Adrenal gland (tissue), 12 donors: ENCODE measurements around the gene SMURF1. TPM values are rescaled to one million over a fixed set of nuclear protein-coding genes. Genes with fewer than 3 reads are reported as not detected.

ENCODE experiments used
- DNase-seq, 7 donors: peaks; one replicate each; pipeline ENCODE4 v3.0.0-alpha.2; 2019 to 2020
- H3K27ac ChIP-seq, 5 donors: fragments of 200-600 bp; sonication (generic) in 4 of 5; 1 replicate in 3 of 5; 2 replicates in 2 of 5; pipeline versions ENCODE4 v1.5.1 to v1.8.0; 2016 to 2020; ENCODE audit warnings: mild to moderate bottlenecking in 1 of 5
- H3K27me3 ChIP-seq: fragments of 200-600 bp; 2 replicates; pipeline ENCODE4 v1.8.0; 2021
- H3K36me3 ChIP-seq, 2 donors: fragments of 200-600 bp; replicated peaks in 1 of 2; 1 replicate in 1 of 2; 2 replicates in 1 of 2; pipeline versions ENCODE4 v1.5.1 to v1.8.0; 2018 to 2022
- H3K4me1 ChIP-seq, 2 donors: fragments of 200-600 bp; replicated peaks in 1 of 2; 1 replicate in 1 of 2; 2 replicates in 1 of 2; pipeline versions ENCODE4 v1.5.1 to v1.8.0; 2018 to 2021
- H3K4me3 ChIP-seq, 4 donors: fragments of 200-600 bp; sonication (generic) in 3 of 4; one replicate each; pipeline ENCODE4 v1.5.1; 2016 to 2018
- H3K9me3 ChIP-seq, 3 donors: fragments of 200-600 bp; sonication (generic) in 1 of 3; replicated peaks in 1 of 3; 1 replicate in 2 of 3; 2 replicates in 1 of 3; pipeline versions ENCODE4 v1.5.1 to v1.8.0; 2016 to 2021
- POLR2A ChIP-seq, 2 donors: fragments of 450-650 bp; IDR thresholded peaks; one replicate each; pipeline ENCODE4 v1.6.1; 2017; ENCODE audit warnings: antibody characterized with exemption in 2 of 2, mild to moderate bottlenecking in 2 of 2, moderate library complexity in 1 of 2
- WGBS, 4 donors: extraction: QIAGEN DNeasy Blood & Tissue Kit in 2 of 4; methylation state at CpG; one replicate each; pipeline versions ENCODE4 v1.1.5 to v1.1.7; 2013 to 2017; 5-methylcytosine and 5-hydroxymethylcytosine counted together
- intact Hi-C, 2 donors: fragments of 100-400 bp; cut with DNase I; formaldehyde crosslinking; loops; one replicate each; pipeline versions ENCODE4 v1.14.1 to v1.15.0; 2022 to 2023
- polyA plus RNA-seq, 3 donors: library from polyadenylated mRNA; stranded (reverse); fragments of 200-250 nt in 2 of 3; fragments of 350-450 nt in 1 of 3; fragmentation: Illumina TruSeq in 1 of 3; extraction: RNeasy Lipid Tissue Mini Kit (QIAGEN cat#74804) in 1 of 3; gene quantifications; one replicate each; pipeline ENCODE4 v1.2.3, GENCODE V29; 2013 to 2014
- total RNA-seq, 9 donors: library from RNA; depleted of rRNA in 4 of 9; stranded (reverse); fragments of >200 nt in 4 of 9; fragments of 120-200 nt in 1 of 9; fragmentation: NEBNext Ultra II Directional in 1 of 9; extraction: Animal tissue kit (Norgen Biotek cat#: 25700) in 1 of 9; gene quantifications; one replicate each; pipeline versions ENCODE4 v1.1.0 to v1.2.4, GENCODE V29; 2013 to 2023
- TF ChIP-seq, protein P1 (sequence below), 6 experiments: fragments of 450-650 bp in 4 of 6; fragments of 200-600 bp in 2 of 6; sonication (generic) in 1 of 6; IDR thresholded peaks; 1 replicate in 5 of 6; 2 replicates in 1 of 6; pipeline versions ENCODE4 v1.5.1 to v1.8.0; 2016 to 2021; ENCODE audit warnings: antibody characterized with exemption in 6 of 6, mild to moderate bottlenecking in 2 of 6, moderate library complexity in 1 of 6
- donor health status: healthy with polysubstance abuse.
- donor health status: Bipolar disorder and iron deficiency.
- donor health status: DM: yes; HTN: yes; CAD: no.
- donor health status: DM: no; HTN: no; CAD: no.
- donor health status: DM: no; HTN: no; CAD: no.
- donor health status: DM: yes; HTN: yes; CAD: no.

The SMURF1 gene
- total and polyA plus RNA-seq, 12 donors, result 8.9 to 40.3 (median 22.3) TPM

DNA sequence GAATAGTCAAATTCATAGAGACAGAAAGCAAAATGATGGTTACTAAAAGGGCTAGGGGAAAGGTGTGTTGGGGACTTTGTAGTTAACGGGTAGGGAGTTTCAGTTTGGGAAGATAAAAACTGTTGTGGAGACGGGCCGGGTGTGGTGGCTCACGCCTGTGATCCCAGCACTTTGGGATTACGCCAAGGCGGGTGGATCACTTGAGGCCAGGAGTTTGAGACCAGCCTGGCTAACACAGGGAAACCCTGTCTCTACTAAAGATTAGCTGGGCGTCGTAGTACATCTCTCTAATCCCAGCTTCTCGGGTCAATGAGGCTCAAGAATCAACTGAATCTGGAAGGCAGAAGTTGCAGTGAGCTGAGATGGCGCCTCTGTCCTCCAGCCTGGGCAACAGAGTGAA lies 33.3 kb upstream of the SMURF1 start:
- H3K27ac ChIP-seq, result no peak overlapping the region
- H3K36me3 ChIP-seq, result no peaks in the 10 kb centered on the region
- intact Hi-C loops, result loop anchor here in 1 of 2 donors (10.0 kb wide), 1 partner anchor 118 kb away; no protein-coding TSS in a partner anchor
- H3K27me3 ChIP-seq, result no peaks in the 10 kb centered on the region
- no peaks in the 10 kb centered on the region for H3K9me3 ChIP-seq
- no peaks in the 10 kb centered on the region for H3K4me1 ChIP-seq
- DNase-seq, result no peak
- no peak overlapping the region for H3K4me3 ChIP-seq
- WGBS, 4 donors, result 89 to 93% (median 91%) methylated on average over 10 of the region's 10 CpGs
- TF ChIP-seq, protein P1, sequence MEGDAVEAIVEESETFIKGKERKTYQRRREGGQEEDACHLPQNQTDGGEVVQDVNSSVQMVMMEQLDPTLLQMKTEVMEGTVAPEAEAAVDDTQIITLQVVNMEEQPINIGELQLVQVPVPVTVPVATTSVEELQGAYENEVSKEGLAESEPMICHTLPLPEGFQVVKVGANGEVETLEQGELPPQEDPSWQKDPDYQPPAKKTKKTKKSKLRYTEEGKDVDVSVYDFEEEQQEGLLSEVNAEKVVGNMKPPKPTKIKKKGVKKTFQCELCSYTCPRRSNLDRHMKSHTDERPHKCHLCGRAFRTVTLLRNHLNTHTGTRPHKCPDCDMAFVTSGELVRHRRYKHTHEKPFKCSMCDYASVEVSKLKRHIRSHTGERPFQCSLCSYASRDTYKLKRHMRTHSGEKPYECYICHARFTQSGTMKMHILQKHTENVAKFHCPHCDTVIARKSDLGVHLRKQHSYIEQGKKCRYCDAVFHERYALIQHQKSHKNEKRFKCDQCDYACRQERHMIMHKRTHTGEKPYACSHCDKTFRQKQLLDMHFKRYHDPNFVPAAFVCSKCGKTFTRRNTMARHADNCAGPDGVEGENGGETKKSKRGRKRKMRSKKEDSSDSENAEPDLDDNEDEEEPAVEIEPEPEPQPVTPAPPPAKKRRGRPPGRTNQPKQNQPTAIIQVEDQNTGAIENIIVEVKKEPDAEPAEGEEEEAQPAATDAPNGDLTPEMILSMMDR (IDR thresholded peaks at IDR 0.05), result no peak
- no peak for TF ChIP-seq POLR2A (IDR thresholded peaks at IDR 0.05)

- H3K9me3 ChIP-seq, result no peaks in the 10 kb centered on the region
- intact Hi-C loops, result loop anchor here in 1 of 2 donors (10.0 kb wide), 1 partner anchor 121 kb away; no protein-coding TSS in a partner anchor
- no peaks in the 10 kb centered on the region for H3K27me3 ChIP-seq
- WGBS, 4 donors, result 79 to 89% (median 84%) methylated on average over 6 of the region's 6 CpGs
- no peak overlapping the region for H3K27ac ChIP-seq
- no peak for DNase-seq
- H3K36me3 ChIP-seq, result no peaks in the 10 kb centered on the region
- TF ChIP-seq, protein P1 (IDR thresholded peaks at IDR 0.05), result no peak
- TF ChIP-seq POLR2A (IDR thresholded peaks at IDR 0.05), result no peak
- no peaks in the 10 kb centered on the region for H3K4me1 ChIP-seq
- no peak overlapping the region for H3K4me3 ChIP-seq
Measured at GRCh38 chr7:99173787-99174186, 29.9 kb upstream of the SMURF1 start.

GRCh38 chr7:99171731-99172130 lies 27.8 kb upstream of the SMURF1 start:
- H3K4me1 ChIP-seq, result no peaks in the 10 kb centered on the region
- H3K36me3 ChIP-seq, result no peaks in the 10 kb centered on the region
- TF ChIP-seq POLR2A (IDR thresholded peaks at IDR 0.05), result no peak
- TF ChIP-seq, protein P1 (IDR thresholded peaks at IDR 0.05), result no peak
- no peak for DNase-seq
- no peaks in the 10 kb centered on the region for H3K27me3 ChIP-seq
- no peak overlapping the region for H3K4me3 ChIP-seq
- 63 to 74% (median 74%) methylated on average over 3 to 4 of the region's 4 CpGs for whole genome bisulfite sequencing, 4 donors
- H3K27ac ChIP-seq, result no peak overlapping the region
- no peaks in the 10 kb centered on the region for H3K9me3 ChIP-seq
- intact Hi-C loops, result loop anchor here in 1 of 2 donors (10.0 kb wide), 1 partner anchor 123 kb away; no protein-coding TSS in a partner anchor

DNA sequence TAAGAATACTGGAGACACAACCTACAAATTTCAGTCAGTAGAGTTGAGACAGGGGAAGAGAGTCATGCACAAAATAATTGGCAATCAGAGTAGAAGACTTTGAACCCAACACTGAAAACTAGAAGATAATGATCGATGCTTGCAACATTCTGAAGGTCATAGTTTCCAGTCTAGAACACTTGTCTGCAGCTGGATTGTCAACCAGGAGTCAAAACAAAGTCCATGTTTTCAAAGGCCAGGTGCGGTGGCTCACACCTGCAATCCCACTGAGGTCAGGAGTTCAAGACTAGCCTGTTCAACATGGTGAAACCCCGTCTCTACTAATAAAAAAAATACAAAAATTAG lies 26.8 kb upstream of the SMURF1 start:
- H3K4me3 ChIP-seq, result no peak overlapping the region
- intact Hi-C loops, result loop anchor here in 1 of 2 donors (10.0 kb wide), 1 partner anchor 124 kb away; no protein-coding TSS in a partner anchor
- no peaks in the 10 kb centered on the region for H3K27me3 ChIP-seq
- TF ChIP-seq, protein P1 (IDR thresholded peaks at IDR 0.05), result no peak
- TF ChIP-seq POLR2A (IDR thresholded peaks at IDR 0.05), result no peak
- no peaks in the 10 kb centered on the region for H3K4me1 ChIP-seq
- H3K27ac ChIP-seq, result no peak overlapping the region
- 71 to 83% (median 79%) methylated on average over 3 of the region's 3 CpGs for WGBS, 4 donors
- DNase-seq, result no peak
- H3K9me3 ChIP-seq, result no peaks in the 10 kb centered on the region
- no peaks in the 10 kb centered on the region for H3K36me3 ChIP-seq
